ENCODE results near the gene POLR2C.

GRCh38 chr16:57468346-57468745 lies 5.9 kb downstream of the POLR2C start:
- no peak for TF ChIP-seq CTCF (conservative IDR thresholded peaks at IDR 0.05; ENCODE audit: low read depth in 2 of 2)
- no peak for TF ChIP-seq EZH2 (IDR thresholded peaks at IDR 0.05; ENCODE audit: low read depth, unreplicated experiment)
- TF ChIP-seq POLR2AphosphoS5 (IDR thresholded peaks at IDR 0.05; ENCODE audit: low read depth) = no peak
- TF ChIP-seq EZH2phosphoT487 (IDR thresholded peaks at IDR 0.05; ENCODE audit: unreplicated experiment) = no peak
- TF ChIP-seq CREB1 (CRISPR knock-in tag; IDR thresholded peaks at IDR 0.05; ENCODE audit: low read depth) = no peak
- no peak for TF ChIP-seq NANOG (IDR thresholded peaks at IDR 0.05; ENCODE audit: borderline replicate concordance)
- TF ChIP-seq STAT1 (IDR thresholded peaks at IDR 0.05; ENCODE audit: unreplicated experiment) = no peak
- no peak for TF ChIP-seq ETS1 (IDR thresholded peaks at IDR 0.05)
- no peak for TF ChIP-seq ZNF114 (CRISPR knock-in tag; IDR thresholded peaks at IDR 0.05)
- TF ChIP-seq ZNF331 (CRISPR knock-in tag; IDR thresholded peaks at IDR 0.05; ENCODE audit: low read depth) = no peak
- TF ChIP-seq REST (IDR thresholded peaks at IDR 0.05; ENCODE audit: unreplicated experiment) = no peak
- TF ChIP-seq JUNB (IDR thresholded peaks at IDR 0.05; ENCODE audit: unreplicated experiment) = no peak
- no peak for TF ChIP-seq ZNF462 (CRISPR knock-in tag; IDR thresholded peaks at IDR 0.05)

Data from GM23338 (cell line).